ES-I3 (cell line): ENCODE results near the gene IGBP1.
"Not testable (repeated sequence)": the region's sequence is repeated elsewhere in the genome, so short reads cannot be mapped to it uniquely, and the experiment has no call there.

Experiments
- H3K36me3 ChIP-seq: 2 replicates; pipeline ENCODE4 v1.6.1; 2013; ENCODE audit warnings: mild to moderate bottlenecking, low read length, control low read depth, moderate library complexity; ENCODE audit not compliant: insufficient read depth
- H3K4me1 ChIP-seq: 2 replicates; pipeline ENCODE4 v1.6.1; 2013; ENCODE audit warnings: mild to moderate bottlenecking, control low read depth, low read length; ENCODE audit not compliant: insufficient read depth
- H3K9ac ChIP-seq: 2 replicates; pipeline ENCODE4 v1.6.1; 2013; ENCODE audit warnings: low read depth, mild to moderate bottlenecking, low read length, moderate library complexity
- H3K9me3 ChIP-seq: 2 replicates; pipeline ENCODE4 v1.6.1; 2013; ENCODE audit warnings: mild to moderate bottlenecking, low read length, moderate library complexity; ENCODE audit not compliant: control insufficient read depth, insufficient read depth

Gene IGBP1

DNA sequence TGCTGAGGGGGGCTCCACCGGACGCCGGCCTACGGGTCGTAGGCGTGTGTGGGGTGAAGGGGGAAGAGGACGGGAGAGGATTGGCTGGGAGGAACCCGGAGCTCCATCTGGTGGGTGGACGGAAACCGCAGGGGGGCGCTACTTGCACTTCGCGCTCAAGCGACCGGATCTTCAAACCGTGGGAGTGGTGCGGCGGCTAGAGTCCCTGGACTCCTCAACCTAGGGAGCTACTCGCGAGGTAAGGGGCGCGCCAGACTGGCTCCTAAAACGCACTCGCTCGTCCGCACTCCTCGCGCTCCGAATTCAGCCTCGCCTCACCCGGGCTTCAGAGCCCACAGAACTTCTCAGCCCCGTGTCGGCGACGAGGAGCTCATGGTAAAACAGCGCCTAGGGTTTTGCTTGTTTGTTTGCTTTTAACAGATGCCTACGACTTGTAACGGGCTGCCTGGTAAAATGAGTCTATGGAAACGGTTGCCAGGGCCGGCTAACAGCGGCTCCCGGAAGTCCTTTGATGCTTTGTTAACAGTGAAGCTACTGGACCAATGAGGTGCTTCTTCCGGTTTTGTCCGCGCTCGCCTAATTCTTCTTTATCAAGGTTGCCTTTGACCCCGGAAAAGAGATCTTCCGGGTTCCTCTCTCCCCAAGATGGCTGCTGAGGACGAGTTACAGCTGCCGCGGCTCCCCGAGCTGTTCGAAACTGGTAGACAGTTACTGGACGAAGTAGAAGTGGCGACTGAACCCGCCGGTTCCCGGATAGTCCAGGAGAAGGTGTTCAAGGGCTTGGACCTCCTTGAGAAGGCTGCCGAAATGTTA, at the start of gene IGBP1:
IGBP1 (plus strand) TSS at position 145 of the 813 bp plus-strand sequence; CDS start at position 646, 501 bp downstream.
- Histone ChIP-seq H3K9ac (peak within 1 kb of the TSS; percentile 90), H3K36me3 (peaks cover 11% of the 10 kb centered on the region)

DNA sequence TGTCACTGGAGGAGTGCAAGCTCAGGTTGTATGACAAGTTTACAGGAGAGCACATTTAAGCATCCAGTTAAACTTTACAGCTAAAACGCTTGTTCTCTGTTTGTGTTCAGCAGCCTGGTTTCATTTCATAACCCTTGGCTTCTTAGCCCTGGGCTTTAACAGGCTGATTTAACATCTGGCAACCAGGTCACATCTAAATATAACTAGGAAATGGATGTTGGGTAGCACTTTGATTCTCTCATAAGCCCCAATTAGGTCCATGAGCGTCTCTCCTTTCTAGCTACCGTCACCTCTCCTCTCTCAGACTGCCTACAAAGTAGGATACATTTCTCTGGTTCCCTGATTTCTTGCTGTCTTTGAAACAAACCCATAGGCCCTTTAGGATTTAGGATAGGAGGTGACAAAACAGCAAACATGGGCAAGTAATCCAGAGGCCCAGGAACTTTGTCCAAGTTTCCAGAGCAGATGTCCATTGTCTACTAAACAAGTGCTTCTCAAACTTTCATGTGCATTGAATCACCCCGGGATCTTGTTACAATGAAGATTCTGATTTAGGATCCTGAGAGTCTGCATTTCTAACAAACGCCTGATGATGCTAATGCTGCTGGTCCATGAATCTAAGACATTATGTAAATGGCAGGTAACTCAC, 48.5 kb upstream of the IGBP1 start:
- H3K4me1 ChIP-seq = 0 out of 2 replicates have a peak, but pooled peaks cover 4% of the 10 kb centered on the region
- H3K9ac ChIP-seq = no peak overlapping the region
- no peaks in the 10 kb centered on the region for H3K9me3 ChIP-seq
- no peaks in the 10 kb centered on the region for H3K36me3 ChIP-seq

More for the DNA sequence above, at the start of gene IGBP1:
- Histone ChIP-seq H3K9me3 (no peaks in the 10 kb centered on the region), H3K4me1 (peaks cover 29% of the 10 kb centered on the region)

DNA sequence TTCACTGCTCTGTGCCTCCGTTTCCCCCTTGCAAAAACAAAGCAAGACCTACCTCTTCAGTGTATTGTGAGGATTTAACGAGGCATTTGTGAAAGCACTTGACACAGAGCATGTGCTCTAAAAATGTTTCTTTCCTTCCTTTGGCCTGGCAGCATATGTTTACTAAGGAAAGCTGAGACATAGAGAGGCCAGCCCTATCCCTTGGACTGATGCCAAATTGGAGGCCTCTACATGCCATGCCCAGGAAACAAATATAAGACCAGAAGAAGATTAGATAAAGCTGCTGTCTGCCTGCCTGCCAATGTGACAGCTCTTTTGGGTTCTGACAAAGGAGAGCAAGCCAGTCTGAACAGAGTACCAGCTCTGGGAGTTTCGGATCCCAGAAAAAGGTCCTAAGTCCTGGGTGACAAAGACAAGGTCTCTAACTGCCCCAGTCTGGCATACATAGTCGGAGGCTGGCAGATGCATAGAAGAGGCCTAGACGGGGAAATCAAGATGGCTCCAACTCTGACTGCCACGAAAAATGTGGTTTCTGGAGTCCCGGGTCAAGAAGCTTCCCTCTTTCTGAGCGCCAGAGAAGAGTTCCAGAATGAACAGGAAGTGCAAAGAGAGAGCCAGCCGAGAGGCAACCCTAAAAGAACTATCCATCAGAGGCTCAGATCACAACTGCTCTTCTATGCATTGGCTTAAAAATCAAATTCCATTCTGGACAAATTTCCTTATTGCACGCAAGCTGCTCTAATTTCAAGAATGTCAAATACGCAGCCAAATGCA, 45.2 kb upstream of the IGBP1 start:
- Histone ChIP-seq H3K4me1 (0 out of 2 replicates have a peak, but pooled peaks cover 4% of the 10 kb centered on the region), H3K36me3 (no peaks in the 10 kb centered on the region), H3K9ac (no peak overlapping the region), H3K9me3 (no peaks in the 10 kb centered on the region)

DNA sequence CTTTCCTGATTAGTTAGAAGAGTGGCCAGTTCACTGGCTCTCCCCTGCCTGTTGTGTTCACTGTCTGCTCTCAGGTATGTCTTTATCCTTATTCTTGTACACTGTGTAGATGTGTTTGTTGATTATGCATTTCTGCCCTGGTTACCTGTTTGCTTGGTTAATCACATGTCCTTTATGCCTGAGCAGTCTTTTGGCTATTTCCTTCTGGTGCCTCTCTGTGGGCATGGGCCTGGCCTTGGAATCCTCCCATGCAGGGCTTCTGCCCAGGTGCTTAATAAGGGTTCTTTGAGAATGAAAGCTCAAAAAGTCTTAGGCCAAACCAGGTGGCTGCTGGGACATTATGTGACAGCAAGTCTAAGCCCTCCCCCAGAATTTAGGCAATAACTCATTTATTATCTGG, 44.5 kb upstream of the IGBP1 start:
- H3K9me3 ChIP-seq = no peaks in the 10 kb centered on the region
- no peaks in the 10 kb centered on the region for H3K36me3 ChIP-seq
- no peak overlapping the region for H3K9ac ChIP-seq
- H3K4me1 ChIP-seq = 0 out of 2 replicates have a peak, but pooled peaks cover 4% of the 10 kb centered on the region

DNA sequence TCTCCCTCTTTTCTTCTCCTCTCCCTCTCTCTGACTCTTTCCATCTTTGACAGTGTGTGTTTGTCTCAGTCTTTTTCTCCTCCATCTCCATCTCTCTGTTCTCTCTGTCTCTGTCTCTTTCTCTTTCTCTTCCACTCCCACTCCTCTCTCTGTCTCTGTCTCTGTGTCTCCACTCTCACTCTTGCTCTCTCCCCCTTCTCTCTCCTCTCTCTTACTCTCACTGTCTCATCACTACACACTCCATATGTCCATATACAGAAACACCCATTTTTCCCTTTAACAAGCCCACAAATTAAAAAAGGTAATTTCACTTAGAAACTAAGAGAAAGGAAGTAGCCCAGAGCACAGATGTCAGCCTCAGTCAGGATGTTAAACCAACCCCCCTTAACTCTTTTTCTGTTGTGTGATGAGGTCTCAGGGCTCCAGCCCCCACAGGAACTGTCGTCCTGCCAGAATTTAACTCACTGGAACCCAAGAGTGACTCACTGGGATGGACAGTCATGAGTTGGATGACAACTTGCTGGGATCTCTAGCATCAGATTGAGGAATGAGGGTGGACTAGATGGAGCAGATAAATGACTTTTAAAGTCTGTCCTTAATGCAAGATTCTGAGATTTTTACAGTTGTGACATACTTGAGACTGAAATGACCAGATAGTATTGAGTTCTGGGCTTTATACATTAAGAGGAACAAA, 43.5 kb upstream of the IGBP1 start:
- H3K4me1 ChIP-seq = 0 out of 2 replicates have a peak, but pooled peaks cover 2% of the 10 kb centered on the region
- no peak overlapping the region for H3K9ac ChIP-seq
- no peaks in the 10 kb centered on the region for H3K36me3 ChIP-seq
- no peaks in the 10 kb centered on the region for H3K9me3 ChIP-seq

DNA sequence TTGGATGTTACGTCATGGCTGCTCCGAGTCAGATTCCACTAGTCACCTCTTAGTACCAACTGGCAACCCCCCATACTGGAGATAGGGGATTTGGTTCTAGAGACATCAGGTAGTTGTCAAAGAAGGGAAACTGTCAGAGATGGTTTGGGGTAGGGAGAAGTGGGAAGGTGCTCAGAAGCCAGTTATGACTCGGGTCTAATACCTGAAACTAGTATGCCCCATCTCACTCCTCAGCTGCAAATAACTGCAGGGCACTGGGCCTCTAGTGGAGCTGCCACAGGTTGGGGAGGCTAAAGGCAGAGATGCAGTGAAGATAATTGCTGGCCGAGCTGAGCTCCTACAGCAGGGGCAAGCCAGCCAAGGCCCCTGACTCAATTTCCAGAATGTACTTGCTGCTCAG, 41.0 kb upstream of the IGBP1 start:
- no peak overlapping the region for H3K9ac ChIP-seq
- H3K4me1 ChIP-seq = no peaks in the 10 kb centered on the region
- H3K9me3 ChIP-seq = no peaks in the 10 kb centered on the region
- no peaks in the 10 kb centered on the region for H3K36me3 ChIP-seq

DNA sequence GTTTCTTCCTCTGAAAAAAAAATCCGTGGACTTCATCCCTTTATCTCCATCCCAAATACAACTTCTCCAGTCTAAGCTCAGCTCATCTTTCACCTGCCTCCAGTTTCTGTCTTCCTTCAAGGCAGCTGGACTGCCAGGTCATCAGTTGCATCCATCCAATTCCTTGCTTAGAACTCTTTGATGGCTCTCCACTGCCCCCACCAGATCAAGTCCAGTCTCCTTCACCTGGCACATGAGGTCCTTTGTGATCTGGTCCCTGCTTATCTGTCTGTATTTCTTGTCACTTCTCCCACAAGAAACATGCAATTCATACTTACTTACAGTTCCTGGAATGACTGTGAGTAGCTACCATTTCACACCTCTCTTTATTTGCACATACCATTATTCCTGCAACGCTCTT, 37.2 kb upstream of the IGBP1 start:
- H3K4me1 ChIP-seq = no peaks in the 10 kb centered on the region
- no peaks in the 10 kb centered on the region for H3K9me3 ChIP-seq
- no peaks in the 10 kb centered on the region for H3K36me3 ChIP-seq
- no peak overlapping the region for H3K9ac ChIP-seq

DNA sequence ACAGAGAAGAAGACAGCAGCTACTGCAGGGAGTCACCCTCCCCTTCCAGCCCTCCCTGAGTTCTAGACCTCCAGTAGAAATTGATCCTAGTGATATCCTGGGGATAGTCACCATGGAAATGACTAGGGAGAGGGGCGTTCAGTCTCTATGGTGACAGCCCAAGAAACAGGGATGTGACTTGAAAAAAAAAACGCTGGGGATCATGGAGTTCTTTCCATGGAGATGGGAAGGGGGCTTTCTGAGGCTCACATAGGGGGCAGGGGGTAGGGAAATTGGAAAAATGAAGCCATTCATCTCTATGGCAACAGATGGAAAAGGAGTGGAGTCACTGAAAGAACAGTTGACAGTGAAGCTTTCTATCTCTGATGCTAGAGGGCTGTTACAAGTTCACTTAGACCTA, 28.0 kb upstream of the IGBP1 start:
- Histone ChIP-seq H3K36me3 (no peaks in the 10 kb centered on the region), H3K4me1 (no peaks in the 10 kb centered on the region; the same call in 1 of the 2 replicates), H3K9ac (no peak overlapping the region), H3K9me3 (no peaks in the 10 kb centered on the region)

DNA sequence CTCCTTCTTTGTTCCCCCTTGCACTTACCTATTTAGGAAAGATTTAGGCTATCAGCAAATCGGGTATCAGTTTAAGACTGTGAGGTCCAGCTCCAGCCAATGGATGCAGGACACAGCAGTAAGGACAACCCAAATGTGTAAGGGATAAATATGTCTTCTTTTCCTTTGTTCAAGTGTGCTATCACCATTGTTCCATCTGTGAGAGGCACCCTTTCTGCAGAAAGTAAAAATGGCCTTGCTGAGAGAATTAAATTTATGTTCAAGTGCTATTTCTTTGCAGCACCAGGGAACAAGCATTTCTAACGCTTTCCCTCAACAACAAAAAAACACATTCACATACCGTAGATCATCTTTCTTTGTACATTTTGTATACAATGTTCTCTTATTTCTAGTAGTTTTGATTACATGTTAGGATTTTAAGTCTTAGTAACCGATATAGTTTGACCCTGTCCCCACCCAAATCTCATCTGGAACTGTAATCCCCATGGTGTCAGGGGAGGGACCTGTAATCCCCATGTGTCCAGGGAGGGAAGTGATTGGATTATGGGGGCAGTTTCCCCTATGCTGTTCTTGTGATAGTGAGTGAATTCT, 21.7 kb upstream of the IGBP1 start:
- H3K4me1 ChIP-seq, H3K36me3 ChIP-seq, H3K9ac ChIP-seq: not testable (repeated sequence)
- peaks cover 10% of the 10 kb centered on the region for H3K9me3 ChIP-seq

DNA sequence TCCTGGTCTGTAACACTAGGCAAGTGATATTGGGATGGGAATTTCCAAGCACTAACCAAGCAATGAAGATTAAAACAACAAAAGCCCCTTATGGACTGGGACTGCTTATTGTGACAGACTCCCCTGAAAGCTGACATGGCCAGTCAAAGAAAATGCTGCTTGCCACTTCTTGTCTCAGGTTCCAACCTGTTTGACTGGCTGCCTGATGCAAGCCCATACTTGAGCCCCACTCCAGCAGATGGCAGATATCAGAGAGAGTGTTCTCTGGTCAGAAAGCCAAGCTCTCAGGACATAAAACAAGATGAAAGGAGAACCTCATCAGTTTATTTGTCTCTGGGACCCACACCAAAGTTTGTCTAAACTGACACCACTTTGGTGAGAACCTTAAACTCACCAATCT, 15.5 kb upstream of the IGBP1 start:
- H3K4me1 ChIP-seq = no peaks in the 10 kb centered on the region
- no peaks in the 10 kb centered on the region for H3K36me3 ChIP-seq
- no peaks in the 10 kb centered on the region for H3K9me3 ChIP-seq
- H3K9ac ChIP-seq = no peak overlapping the region

DNA sequence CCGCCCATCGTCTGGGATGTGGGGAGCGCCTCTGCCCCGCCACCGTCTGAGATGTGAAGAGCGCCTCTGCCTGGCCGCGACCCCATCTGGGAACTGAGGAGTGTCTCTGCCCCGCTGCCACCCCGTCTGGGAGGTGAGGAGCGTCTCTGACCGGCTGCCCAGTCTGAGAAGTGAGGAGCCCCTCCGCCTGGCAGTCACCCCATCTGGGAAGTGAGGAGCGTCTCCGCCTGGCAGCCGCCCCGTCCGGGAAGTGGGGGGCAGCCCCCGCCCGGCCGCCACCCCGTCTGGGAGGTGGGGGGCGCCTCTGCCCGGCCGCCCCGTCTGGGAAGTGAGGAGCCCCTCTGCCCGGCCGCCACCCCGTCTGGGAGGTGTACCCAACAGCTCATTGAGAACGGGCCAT, 10.2 kb upstream of the IGBP1 start:
- H3K36me3 ChIP-seq, H3K9ac ChIP-seq, H3K9me3 ChIP-seq: not testable (repeated sequence)

DNA sequence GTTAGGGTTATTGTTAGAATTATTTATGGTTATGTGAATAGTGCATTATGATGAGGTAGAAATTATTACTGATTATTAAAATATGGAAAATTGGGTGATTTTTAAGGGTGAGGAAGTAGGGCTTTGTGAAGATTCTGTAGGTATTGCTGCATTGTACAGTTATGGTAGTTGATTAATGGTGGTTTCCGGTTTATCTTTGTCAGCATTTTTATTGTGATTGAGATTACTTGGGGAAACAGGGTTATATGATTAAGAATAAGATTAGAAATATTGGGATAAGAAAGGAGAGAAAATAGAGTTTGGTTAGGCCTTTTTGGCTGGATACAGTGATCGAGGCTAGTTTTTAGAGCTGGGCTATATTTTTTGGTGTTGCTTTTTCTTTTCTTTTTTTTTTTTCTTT, 8.6 kb upstream of the IGBP1 start:
- H3K9ac ChIP-seq = no peak overlapping the region
- H3K36me3 ChIP-seq = no peaks in the 10 kb centered on the region
- peaks cover 20% of the 10 kb centered on the region for H3K4me1 ChIP-seq
- H3K9me3 ChIP-seq = peaks cover 6% of the 10 kb centered on the region; the same call in 1 of the 2 replicates

More for the DNA sequence above, 10.2 kb upstream of the IGBP1 start:
- H3K4me1 ChIP-seq = not testable (repeated sequence)

DNA sequence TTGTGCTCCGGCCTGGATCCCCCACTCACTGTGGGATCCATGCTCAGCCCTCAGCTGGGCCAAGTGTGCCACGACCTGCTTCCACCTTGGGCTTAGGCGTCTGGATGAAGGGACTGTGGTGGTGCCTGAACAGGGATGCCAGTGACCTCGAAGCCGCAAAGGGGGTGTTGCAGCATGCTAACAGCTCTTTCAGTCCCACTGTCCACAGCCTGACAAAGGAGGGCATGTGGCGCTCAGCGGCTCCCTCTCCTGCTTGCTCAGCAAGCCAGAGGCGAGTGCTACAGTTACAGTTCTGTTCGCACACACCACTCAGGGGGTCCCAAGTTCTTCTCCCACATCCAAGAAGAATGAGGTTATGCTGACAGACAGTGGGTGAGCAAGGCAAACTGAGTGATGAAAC, 5.2 kb upstream of the IGBP1 start:
- H3K9ac ChIP-seq = no peak overlapping the region
- peaks cover 30% of the 10 kb centered on the region for H3K4me1 ChIP-seq
- H3K9me3 ChIP-seq = peaks cover 6% of the 10 kb centered on the region; the same call in 1 of the 2 replicates
- H3K36me3 ChIP-seq = no peaks in the 10 kb centered on the region

DNA sequence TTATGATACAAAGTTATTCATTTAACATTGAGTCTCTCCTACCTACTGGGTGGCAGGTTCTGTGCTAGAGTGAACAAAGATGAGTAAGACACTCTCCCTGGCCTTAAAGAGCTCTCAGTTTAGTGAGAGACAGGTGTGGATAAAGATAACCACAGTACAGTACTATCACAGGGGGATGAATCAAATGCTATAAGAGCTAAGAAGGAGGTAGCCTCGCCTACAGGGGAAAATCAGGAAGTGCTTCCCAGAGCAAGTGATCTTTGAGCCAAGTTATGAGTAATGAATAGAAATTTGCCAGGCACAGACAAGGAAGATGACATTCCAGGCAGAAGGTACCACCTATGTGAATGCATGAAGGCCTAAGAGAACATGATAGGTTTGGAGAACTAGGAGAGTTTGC, 3.4 kb upstream of the IGBP1 start:
- H3K36me3 ChIP-seq = no peaks in the 10 kb centered on the region; the same call in 1 of the 2 replicates
- peaks cover 33% of the 10 kb centered on the region for H3K4me1 ChIP-seq
- no peaks in the 10 kb centered on the region for H3K9me3 ChIP-seq
- H3K9ac ChIP-seq = no peak overlapping the region
